H1 (cell line): Measurements from ENCODE around the gene PRR5. TPM values are rescaled to one million over a fixed set of nuclear protein-coding genes. Genes with fewer than 3 reads are reported as not detected.

Experiments used
- CREB1 ChIP-seq: IDR thresholded peaks from 2 replicates; pipeline ENCODE4 v1.6.1; 2012; ENCODE audit warnings: inconsistent platforms
- JUN ChIP-seq: IDR thresholded peaks from 2 replicates; pipeline ENCODE4 v1.6.1; 2011; ENCODE audit warnings: low read depth, mild to moderate bottlenecking, improper control_type of control experiment, low read length
- JUND ChIP-seq: IDR thresholded peaks from 2 replicates; pipeline ENCODE4 v1.6.1; 2011; ENCODE audit warnings: mild to moderate bottlenecking, improper control_type of control experiment, low read length
- POLR2A ChIP-seq, 2 experiments: IDR thresholded peaks; 1 replicate in 1 of 2; 2 replicates in 1 of 2; pipeline ENCODE4 v1.6.1; 2011; ENCODE audit warnings: low read depth in 2 of 2, low read length in 2 of 2, mild to moderate bottlenecking in 2 of 2; ENCODE audit errors: control extremely low read depth in 1 of 2
- RNF2 ChIP-seq: fragments of 200-900, 300-1000 bp; sonication (generic); IDR thresholded peaks from 2 replicates; pipeline ENCODE4 v1.7.1; 2016; ENCODE audit warnings: borderline replicate concordance, low read depth, mild to moderate bottlenecking, antibody characterized with exemption, low read length; ENCODE audit not compliant: poor library complexity, severe bottlenecking; ENCODE audit errors: missing control alignments
- SRF ChIP-seq: IDR thresholded peaks from 2 replicates; pipeline ENCODE4 v1.6.1; 2011; ENCODE audit warnings: mild to moderate bottlenecking, low read depth, low read length, moderate library complexity
- TAF7 ChIP-seq: optimal IDR thresholded peaks from 2 replicates; pipeline ENCODE3; 2011; ENCODE audit warnings: low read depth, mild to moderate bottlenecking, inconsistent platforms, low read length, moderate library complexity, borderline replicate concordance
- polyA plus RNA-seq, 7 experiments: library from polyadenylated mRNA; depleted of rRNA in 3 of 7; stranded (reverse) in 5 of 7; unstranded in 2 of 7; fragments of >200 nt in 5 of 7; fragments of 200-250 nt in 2 of 7; gene quantifications; 1 replicate in 5 of 7; 2 replicates in 1 of 7; 4 replicates in 1 of 7; pipeline versions ENCODE4 v1.2.1 to v1.2.3, GENCODE V29; 2011 to 2013; ENCODE audit warnings: missing spikeins in 2 of 7, mixed read lengths in 2 of 7
- total RNA-seq: library from RNA; stranded (reverse); fragmentation: NEBNext Ultra II Directional; extraction: Animal tissue kit (Norgen Biotek cat#: 25700); gene quantifications from 2 replicates; pipeline ENCODE4 v1.2.1, GENCODE V29; 2021

PRR5 gene
- total and polyA plus RNA-seq, 2 of the 8 experiments (the other 6 are each of a cell fraction or from before 2014, with no cell fraction given) = 16.5 to 25.7 TPM

GRCh38 chr22:44661659-44662569 is 40.1 kb upstream of the PRR5 start (continued):
- TF ChIP-seq SRF = no peak
- no peak for TF ChIP-seq JUN
- no peak for TF ChIP-seq TAF7
- TF ChIP-seq RNF2 = no peak
- TF ChIP-seq JUND = no peak
- no peak for TF ChIP-seq POLR2A (IDR thresholded peaks at IDR 0.05; ENCODE audit: control extremely low read depth in 1 of 2, low read depth in 2 of 2, low read length in 2 of 2)
- TF ChIP-seq CREB1 = no peak
